ENCODE measurements around the gene MCEMP1. TPM values are rescaled to one million over a fixed set of nuclear protein-coding genes. Genes with fewer than 3 reads are reported as not detected.

Gene MCEMP1
- total RNA-seq, 1 donor from 2014 or later, result 0.60 TPM

- H3K27ac ChIP-seq (replicated peaks), result no peak overlapping the region
- no peaks in the 10 kb centered on the region for H3K4me1 ChIP-seq
- H3K36me3 ChIP-seq, result no peaks in the 10 kb centered on the region
- DNase-seq, result no peak
- H3K9me3 ChIP-seq (replicated peaks), result no peaks in the 10 kb centered on the region
- no peak overlapping the region for H3K4me3 ChIP-seq
- H3K27me3 ChIP-seq (ENCODE audit: low read depth), result peaks cover 88% of the 10 kb centered on the region
- no peak for TF ChIP-seq CTCF (IDR thresholded peaks at IDR 0.05; ENCODE audit: borderline replicate concordance)
- intact Hi-C loops (cut with micrococcal nuclease), result no loop called here
These were observed 48.9 kb downstream of the MCEMP1 start for GRCh38 chr19:7725791-7726190.

GRCh38 chr19:7729211-7729610 lies 52.3 kb downstream of the MCEMP1 start:
- no peak overlapping the region for H3K27ac ChIP-seq (replicated peaks)
- H3K4me1 ChIP-seq, result no peaks in the 10 kb centered on the region
- H3K9me3 ChIP-seq (replicated peaks), result no peaks in the 10 kb centered on the region
- H3K4me3 ChIP-seq, result no peak overlapping the region
- TF ChIP-seq CTCF (IDR thresholded peaks at IDR 0.05; ENCODE audit: borderline replicate concordance), result no peak
- H3K27me3 ChIP-seq (ENCODE audit: low read depth), result peaks cover 96% of the 10 kb centered on the region
- intact Hi-C loops (cut with micrococcal nuclease), result no loop called here
- no peaks in the 10 kb centered on the region for H3K36me3 ChIP-seq
- DNase-seq, result no peak

Other genes starting within 250 kb of the MCEMP1 start
- gene PEX11G, start 188.1 kb upstream of the MCEMP1 start, total RNA-seq, result 1.2 TPM
- 88.5 TPM for gene ZNF358, start 161.0 kb upstream of the MCEMP1 start, total RNA-seq
- 16.8 TPM for gene MCOLN1, start 154.5 kb upstream of the MCEMP1 start, total RNA-seq
- gene PNPLA6, start 141.4 kb upstream of the MCEMP1 start, total RNA-seq, result 52.7 TPM
- gene CAMSAP3, start 81.2 kb upstream of the MCEMP1 start, total RNA-seq, result 0.60 TPM
- gene XAB2, start 47.5 kb upstream of the MCEMP1 start, total RNA-seq, result 24.4 TPM
- gene PET100, start 47.3 kb upstream of the MCEMP1 start, total RNA-seq, result 197 TPM
- gene PCP2, start 43.4 kb upstream of the MCEMP1 start, total RNA-seq, result 2.7 TPM
- gene STXBP2, start 40.0 kb upstream of the MCEMP1 start, total RNA-seq, result 4.5 TPM
- gene RETN, start 8.0 kb upstream of the MCEMP1 start, total RNA-seq, result 0.99 TPM
- 116 TPM for gene TRAPPC5, start 3.7 kb downstream of the MCEMP1 start, total RNA-seq
- 0.30 TPM for gene FCER2, start 25.0 kb downstream of the MCEMP1 start, total RNA-seq
- gene CLEC4G, start 55.0 kb downstream of the MCEMP1 start, total RNA-seq, result 0.71 TPM
- 7.0 TPM for gene CD209, start 70.4 kb downstream of the MCEMP1 start, total RNA-seq
- not detected for gene CLEC4M, start 86.2 kb downstream of the MCEMP1 start, total RNA-seq
- 22.9 TPM for gene EVI5L, start 153.1 kb downstream of the MCEMP1 start, total RNA-seq
- gene PRR36, start 197.3 kb downstream of the MCEMP1 start, total RNA-seq, result not detected
- 0.44 TPM for gene LRRC8E, start 211.4 kb downstream of the MCEMP1 start, total RNA-seq
- gene MAP2K7, start 226.8 kb downstream of the MCEMP1 start, total RNA-seq, result 24.2 TPM
- 8.2 TPM for gene TGFBR3L, start 237.7 kb downstream of the MCEMP1 start, total RNA-seq
- 9.8 TPM for gene SNAPC2, start 243.2 kb downstream of the MCEMP1 start, total RNA-seq
- 0.22 TPM for gene CTXN1, start 249.0 kb downstream of the MCEMP1 start, total RNA-seq